ENCODE data around the gene SASH1.

DNA sequence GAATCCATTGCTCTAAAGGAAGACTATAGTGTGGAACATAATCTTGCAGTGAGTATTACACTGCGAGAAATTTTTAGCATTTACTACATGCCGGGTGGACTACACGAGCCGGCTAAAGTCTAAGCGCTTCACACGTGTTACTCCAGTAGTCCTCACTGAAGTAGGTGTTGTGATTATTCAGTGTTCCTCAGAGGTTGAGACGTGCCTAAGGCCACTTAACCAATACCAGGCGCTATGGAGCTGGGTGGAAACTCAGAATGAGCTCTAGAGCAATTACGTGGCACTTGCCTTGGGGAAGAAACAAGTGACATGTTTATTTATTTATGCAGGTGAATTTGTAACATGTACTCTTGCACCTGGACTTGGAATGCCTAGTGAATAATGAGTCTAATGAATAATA, 46.4 kb downstream of the SASH1 start:
- no peak for TF ChIP-seq POLR2AphosphoS5 (IDR thresholded peaks at IDR 0.05; ENCODE audit: low read depth, low read length)
- no peak for TF ChIP-seq POLR2A (IDR thresholded peaks at IDR 0.05; ENCODE audit: low read depth, low read length)
